Cardiac septum (tissue), 1 donor: ENCODE data around the gene TERB2. TPM values are rescaled to one million over a fixed set of nuclear protein-coding genes. Genes with fewer than 3 reads are reported as not detected.
"Not testable (repeated sequence)": the region's sequence is repeated elsewhere in the genome, so short reads cannot be mapped to it uniquely, and the experiment has no call there.

Experiments
- DNase-seq: peaks from one replicate; pipeline ENCODE4 v3.0.0-alpha.2; 2020; ENCODE audit warnings: low spot score
- intact Hi-C: fragments of 100-400 bp; cut with DNase I; formaldehyde crosslinking; loops from one replicate; pipeline ENCODE4 v1.14.0; 2022
- total RNA-seq: library from RNA; stranded (reverse); fragmentation: NEBNext Ultra II Directional; extraction: Animal tissue kit (Norgen Biotek cat#: 25700); gene quantifications from one replicate; pipeline ENCODE4 v1.2.1, GENCODE V29; 2021
- donor health status: DM: no; HTN: no; CAD: no.

TERB2 gene
- total RNA-seq, 1 donor from 2014 or later, result not detected

DNA sequence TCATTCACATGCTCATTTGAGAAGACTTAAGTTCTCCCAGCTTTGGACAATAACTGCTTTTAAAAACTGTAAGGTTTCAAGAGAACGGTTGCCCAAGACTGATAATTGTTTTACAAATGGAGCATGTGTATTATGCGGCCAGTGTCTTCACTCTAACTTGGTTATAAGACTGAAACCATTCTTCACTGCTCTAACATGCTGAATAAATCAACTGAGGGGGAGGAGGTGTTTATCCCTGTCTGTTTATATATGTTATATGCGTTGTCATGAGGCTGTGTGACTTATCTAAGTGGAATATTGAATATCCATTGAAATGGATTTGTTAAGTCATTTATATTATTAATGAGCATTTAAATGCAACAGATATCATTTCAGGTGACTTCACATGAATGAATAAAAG, 41.1 kb downstream of the TERB2 start:
- intact Hi-C loops, DNase-seq: not testable (repeated sequence)

DNA sequence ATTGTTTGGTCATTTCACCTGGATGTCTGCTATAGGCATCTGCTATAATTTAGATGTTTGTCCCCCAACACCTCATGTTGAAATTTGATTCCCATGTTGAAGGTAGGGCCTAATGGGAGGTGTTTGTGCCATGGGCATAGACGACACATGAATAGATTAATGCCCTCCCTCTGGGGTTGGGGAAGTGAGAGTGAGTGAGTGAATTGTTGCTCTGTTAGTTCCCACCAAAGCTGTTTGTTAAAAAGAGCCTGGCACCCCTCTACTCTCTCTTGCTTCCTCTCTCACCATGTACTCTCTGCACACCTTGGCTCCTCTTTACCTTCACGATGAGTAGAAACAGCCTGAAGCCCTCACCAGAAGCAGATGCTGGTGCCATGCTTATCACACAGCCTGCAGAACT, 42.6 kb downstream of the TERB2 start:
- intact Hi-C loops, result no loop called here
- no peak for DNase-seq

DNA sequence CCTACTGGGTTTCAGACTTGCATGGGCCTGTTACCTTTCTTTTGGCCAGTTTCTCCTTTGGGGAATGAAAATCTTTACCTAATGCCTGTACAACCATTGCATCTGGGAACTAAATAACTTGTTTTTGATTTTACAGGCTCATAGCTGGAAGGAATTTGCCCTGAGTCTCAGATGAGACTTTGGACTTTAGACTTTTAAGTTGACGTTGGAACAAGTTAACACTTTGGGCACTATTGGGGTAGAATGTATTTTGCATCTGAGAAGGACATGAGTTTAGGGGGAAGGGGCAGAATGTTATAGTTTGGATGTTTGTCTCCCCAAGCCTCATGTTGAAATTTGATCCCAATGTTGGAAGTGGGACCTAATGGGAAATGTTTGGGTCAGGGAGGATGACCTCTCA, 44.7 kb downstream of the TERB2 start:
- DNase-seq, intact Hi-C loops: not testable (repeated sequence)

DNA sequence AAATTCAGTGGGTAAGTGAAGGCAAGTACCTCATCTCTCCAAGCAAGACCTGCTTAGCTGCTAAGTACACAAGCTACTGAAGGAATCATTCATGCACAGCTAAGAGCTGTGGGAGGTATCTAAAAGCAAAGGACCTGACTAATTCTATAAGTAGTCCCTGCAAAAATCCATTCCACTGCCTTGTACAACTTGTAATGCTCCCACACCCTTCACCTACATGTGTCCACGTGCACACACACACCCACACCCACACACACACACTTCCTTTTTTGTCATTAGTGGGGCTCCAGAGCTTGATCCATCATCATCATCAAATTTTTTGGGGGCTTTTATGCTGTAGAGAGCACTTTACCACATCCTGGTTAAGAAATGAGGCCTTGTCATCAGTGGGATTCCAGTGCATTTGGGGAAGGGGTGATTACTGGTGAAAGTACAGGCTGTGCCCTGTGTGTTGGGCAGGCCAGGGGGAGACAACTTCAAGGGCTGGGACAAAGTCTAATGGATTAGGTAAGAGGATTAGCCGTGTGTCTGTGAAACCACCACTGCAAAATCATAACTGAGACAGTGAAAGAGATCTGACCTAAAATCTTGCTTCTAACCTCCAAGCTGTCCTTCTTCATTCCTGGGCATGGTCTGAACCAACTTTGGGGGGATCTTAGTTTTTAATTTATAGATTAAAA, 47.4 kb downstream of the TERB2 start:
- DNase-seq, intact Hi-C loops: not testable (repeated sequence)

GRCh38 chr15:45004590-45005175, 48.2 kb downstream of the TERB2 start:
- DNase-seq, intact Hi-C loops: not testable (repeated sequence)

GRCh38 chr15:45009046-45009445, 52.6 kb downstream of the TERB2 start:
- intact Hi-C loops, result no loop called here
- DNase-seq, result no peak

DNA sequence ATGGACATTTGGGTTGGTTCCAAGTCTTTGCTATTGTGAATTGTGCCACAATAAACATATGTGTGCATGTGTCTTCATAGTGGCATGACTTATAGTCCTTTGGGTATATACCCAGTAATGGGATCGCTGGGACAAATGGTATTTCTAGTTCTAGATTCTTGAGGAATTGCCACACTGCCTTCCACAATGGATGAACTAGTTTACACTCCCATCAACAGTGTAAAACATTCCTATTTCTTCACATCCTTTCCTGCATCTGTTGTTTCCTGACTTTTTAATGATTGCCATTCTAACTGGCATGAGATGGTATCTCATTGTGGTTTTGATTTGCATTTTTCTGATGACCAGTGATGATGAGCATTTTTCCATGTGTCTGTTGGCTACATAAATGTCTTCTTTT, 58.6 kb downstream of the TERB2 start:
- DNase-seq, intact Hi-C loops: not testable (repeated sequence)

- intact Hi-C loops, DNase-seq: not testable (repeated sequence)
Observed at GRCh38 chr15:45020222-45020900, 63.9 kb downstream of the TERB2 start.

DNA sequence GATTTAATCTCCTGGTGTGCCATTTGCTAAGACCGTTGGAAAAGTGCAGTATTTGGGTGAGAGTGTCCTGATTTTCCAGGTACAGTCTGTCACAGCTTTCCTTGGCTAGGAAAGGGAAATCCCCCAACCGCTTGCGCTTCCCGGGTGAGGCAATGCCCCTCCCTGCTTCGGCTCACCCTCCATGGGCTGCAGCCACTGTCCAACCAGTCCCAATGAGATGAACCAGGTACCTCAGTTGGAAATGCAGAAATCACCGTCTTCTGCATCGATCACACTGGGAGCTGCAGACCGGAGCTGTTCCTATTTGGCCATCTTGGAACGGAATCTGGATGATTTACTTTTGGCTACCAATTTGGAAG, 64.4 kb downstream of the TERB2 start:
- DNase-seq, intact Hi-C loops: not testable (repeated sequence)

DNA sequence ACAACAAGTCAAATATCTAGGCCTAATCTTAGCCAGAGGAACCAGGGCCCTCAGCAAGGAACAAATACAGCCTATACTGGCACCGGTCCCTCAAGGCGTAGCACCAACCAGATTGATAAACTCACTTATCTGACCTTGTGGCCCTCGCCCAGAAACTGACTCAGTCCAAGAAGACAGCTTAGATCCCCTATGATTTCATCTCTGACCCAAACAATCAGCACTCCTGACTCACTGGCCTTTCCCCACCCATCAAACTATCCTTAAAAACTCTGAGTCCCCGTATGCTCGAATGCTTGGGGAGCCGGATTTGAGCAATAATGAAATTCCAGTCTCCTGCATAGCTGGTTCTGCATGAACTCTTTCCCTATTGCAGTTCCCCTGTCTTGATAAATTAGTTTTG, 64.9 kb downstream of the TERB2 start:
- no peak for DNase-seq
- intact Hi-C loops, result no loop called here

GRCh38 chr15:45022871-45023658, 66.6 kb downstream of the TERB2 start, which contains the start of gene SORD:
SORD (plus strand) TSS chr15:45023195; CDS start chr15:45023284, 89 bp downstream.
- intact Hi-C loops, result no loop called here
- DNase-seq, result peak; percentile 98

GRCh38 chr15:45023659-45024225, 67.3 kb downstream of the TERB2 start:
- DNase-seq, result no peak
- intact Hi-C loops, result no loop called here

DNA sequence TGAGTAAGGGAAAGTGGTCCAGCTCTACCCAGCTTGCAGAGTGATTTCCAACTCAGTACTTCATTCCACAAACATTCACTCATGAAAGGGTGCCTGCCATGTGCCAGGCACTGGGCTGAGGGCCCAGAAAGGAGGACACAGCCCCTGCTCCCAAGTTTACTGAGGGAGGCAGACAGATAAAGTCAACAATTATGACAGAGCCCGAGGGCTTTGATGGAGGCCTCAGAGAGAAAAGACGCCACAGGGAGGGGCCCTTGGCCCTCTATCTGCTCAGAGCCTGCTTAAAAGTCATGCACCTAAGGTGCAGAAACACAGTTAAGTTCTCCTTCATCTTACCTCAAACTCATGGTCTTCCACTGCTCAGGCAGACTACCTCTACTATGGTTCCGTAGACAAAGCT, 68.2 kb downstream of the TERB2 start:
- DNase-seq, intact Hi-C loops: not testable (repeated sequence)

DNA sequence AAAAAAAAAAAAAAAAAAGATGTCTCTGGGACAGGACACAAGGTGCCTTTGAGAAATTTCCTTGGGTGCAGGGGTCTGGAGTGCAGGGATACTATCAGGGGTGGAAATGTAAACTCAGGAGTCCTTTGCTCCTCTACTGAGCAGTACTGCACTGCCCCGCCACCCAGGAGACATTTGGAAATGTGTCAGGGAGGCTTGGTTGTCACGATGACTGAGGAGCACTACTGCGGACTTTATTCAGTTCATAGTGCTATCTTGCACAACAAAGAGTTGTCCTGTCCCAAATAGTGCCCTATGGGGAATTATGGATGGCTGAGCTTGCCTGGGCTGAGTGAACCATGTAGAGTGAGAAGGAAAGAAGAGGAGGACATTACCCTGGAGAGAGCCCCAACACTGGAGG, 69.1 kb downstream of the TERB2 start:
- DNase-seq, intact Hi-C loops: not testable (repeated sequence)

DNA sequence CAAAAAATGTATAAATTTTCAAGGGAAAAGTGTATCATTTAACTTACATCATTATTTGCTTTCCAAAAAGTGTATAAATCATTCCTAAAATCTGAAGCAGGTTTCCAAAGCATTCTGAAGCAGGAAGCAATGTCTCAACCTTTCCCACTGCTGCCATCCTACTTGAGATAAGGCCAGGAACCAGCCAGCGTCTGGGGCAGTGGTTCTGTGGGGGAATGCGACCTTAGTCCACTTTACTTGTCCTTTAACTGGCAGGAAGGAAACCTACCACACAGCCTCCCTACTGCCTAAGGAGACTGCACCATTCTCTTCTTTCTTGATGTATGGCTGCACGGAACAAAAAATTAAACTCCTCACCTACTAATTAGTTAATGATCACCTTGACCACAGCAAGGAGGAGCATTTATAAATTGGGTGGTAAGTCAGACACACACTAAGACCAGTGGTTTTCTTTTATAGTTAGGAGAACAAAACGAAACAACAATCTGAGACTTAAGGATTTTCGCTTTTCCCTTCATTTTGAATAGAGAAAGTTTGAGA, 70.2 kb downstream of the TERB2 start:
- no peak for DNase-seq

GRCh38 chr15:45027220-45027619, 70.7 kb downstream of the TERB2 start:
- intact Hi-C loops, result no loop called here
- DNase-seq, result no peak

More for the DNA sequence above, 70.2 kb downstream of the TERB2 start:
- intact Hi-C loops, result no loop called here
